ENCODE data around the gene TSHZ3.

DNA sequence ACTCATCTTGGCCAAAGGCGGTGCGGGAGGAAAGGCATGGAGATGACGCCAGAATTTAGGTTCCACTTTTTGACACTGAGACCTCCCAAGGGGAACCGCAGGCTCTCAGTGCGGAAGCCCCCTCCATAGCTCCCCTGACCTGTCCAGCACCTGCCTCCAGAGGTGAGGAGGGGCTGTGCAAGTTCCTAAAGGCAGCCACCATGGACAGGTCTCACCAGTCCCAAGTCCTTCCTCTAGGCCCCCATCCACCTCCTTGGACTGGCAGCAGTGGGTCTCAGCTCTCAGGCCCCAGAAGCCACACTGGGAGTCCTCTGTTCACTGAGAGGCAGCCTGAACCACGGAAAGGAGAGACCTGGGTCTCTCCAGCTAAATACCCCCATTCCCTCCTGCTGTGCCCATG, 31.6 kb upstream of the TSHZ3 start:
- TF ChIP-seq CTCF (IDR thresholded peaks at IDR 0.05), result no peak
- no peak for TF ChIP-seq POLR2A (IDR thresholded peaks at IDR 0.05)
- TF ChIP-seq EP300 (IDR thresholded peaks at IDR 0.05), result no peak
- no peak for TF ChIP-seq POLR2AphosphoS5 (IDR thresholded peaks at IDR 0.05)

All from suprapubic skin (tissue), 4 donors.